H1 (cell line): ENCODE results near the gene LY6G6C. TPM values are rescaled to one million over a fixed set of nuclear protein-coding genes. Genes with fewer than 3 reads are reported as not detected.

Source experiments
- CTCF ChIA-PET: fragments of 300-600 bp; sonication (Branson Sonifier 250); formaldehyde crosslinking; loops from one replicate; lab custom pipeline; 2021; ENCODE audit not compliant: partially characterized antibody; lab: Charles Lee
- POLR2A ChIA-PET: fragments of 300-600 bp; sonication (Branson Sonifier 250); formaldehyde crosslinking; loops from one replicate; lab custom pipeline; 2021; ENCODE audit warnings: inconsistent platforms; ENCODE audit not compliant: partially characterized antibody; lab: Charles Lee
- DNase-seq, 2 experiments: peaks; one replicate each; pipeline versions ENCODE4 v3.0.0 to v3.0.0-alpha.2; 2010 to 2022; ENCODE audit warnings: low spot score in 2 of 2, low read depth in 1 of 2, mixed read lengths in 1 of 2
- FAIRE-seq: peaks from 2 replicates; lab custom pipeline; 2011; peaks lifted over from hg19 to GRCh38; lab: Jason Lieb, UNC
- H2AFZ ChIP-seq: 2 replicates; pipeline ENCODE4 v1.8.1; 2012; ENCODE audit warnings: low read length, inconsistent platforms
- H2AK5ac ChIP-seq: 2 replicates; pipeline ENCODE4 v1.6.1; 2013; ENCODE audit warnings: low read depth, low read length
- H2BK120ac ChIP-seq: replicated peaks from 2 replicates; pipeline ENCODE3; 2013; ENCODE audit warnings: low read depth, low read length, inconsistent platforms
- H2BK12ac ChIP-seq: 2 replicates; pipeline ENCODE4 v1.6.1; 2013; ENCODE audit warnings: low read depth, low read length
- H2BK15ac ChIP-seq: 2 replicates; pipeline ENCODE4 v1.6.1; 2013; ENCODE audit warnings: low read length
- H2BK20ac ChIP-seq: 2 replicates; pipeline ENCODE4 v1.6.1; 2013; ENCODE audit warnings: low read length
- H2BK5ac ChIP-seq: 2 replicates; pipeline ENCODE4 v1.6.1; 2013; ENCODE audit warnings: low read depth, low read length
- H3K14ac ChIP-seq: 2 replicates; pipeline ENCODE4 v1.6.1; 2013; ENCODE audit warnings: inconsistent platforms; ENCODE audit not compliant: insufficient read length
- H3K18ac ChIP-seq: 2 replicates; pipeline ENCODE4 v1.6.1; 2013; ENCODE audit warnings: low read length; ENCODE audit errors: extremely low read depth
- H3K23ac ChIP-seq: 2 replicates; pipeline ENCODE4 v1.6.1; 2013; ENCODE audit warnings: inconsistent platforms; ENCODE audit not compliant: insufficient read length
- H3K23me2 ChIP-seq: 2 replicates; pipeline ENCODE4 v1.6.1; 2013; ENCODE audit warnings: low read depth, low read length
- H3K27ac ChIP-seq: 2 replicates; pipeline ENCODE4 v1.6.1; 2011; ENCODE audit warnings: low read depth, low read length, inconsistent platforms
- H3K27me3 ChIP-seq, 4 experiments: replicated peaks in 1 of 4; 1 replicate in 1 of 4; 2 replicates in 3 of 4; pipeline versions ENCODE4 v1.6.1 to v1.8.1; 2011 to 2013; ENCODE audit warnings: low read length in 3 of 4, mild to moderate bottlenecking in 3 of 4, inconsistent platforms in 2 of 4, mixed read lengths in 2 of 4, moderate library complexity in 1 of 4; ENCODE audit not compliant: control insufficient read depth in 3 of 4, insufficient read depth in 3 of 4; ENCODE audit errors: extremely low read depth in 1 of 4
- H3K36me3 ChIP-seq, 4 experiments: 2 replicates each; pipeline versions ENCODE4 v1.6.1 to v1.8.1; 2011 to 2013; ENCODE audit warnings: mild to moderate bottlenecking in 4 of 4, low read length in 3 of 4, moderate library complexity in 2 of 4, control low read depth in 1 of 4, inconsistent platforms in 1 of 4; ENCODE audit not compliant: insufficient read depth in 4 of 4, control insufficient read depth in 2 of 4
- H3K4ac ChIP-seq: replicated peaks from 2 replicates; pipeline ENCODE3; 2013; ENCODE audit warnings: low read length, low read depth, mixed read lengths, inconsistent platforms; ENCODE audit not compliant: insufficient read length
- H3K4me1 ChIP-seq, 4 experiments: replicated peaks in 1 of 4; 1 replicate in 1 of 4; 2 replicates in 3 of 4; pipeline versions ENCODE4 v1.6.1 to v1.8.1; 2011 to 2013; ENCODE audit warnings: low read length in 3 of 4, inconsistent platforms in 2 of 4, mixed read lengths in 1 of 4; ENCODE audit not compliant: insufficient read depth in 4 of 4, control insufficient read depth in 3 of 4
- H3K4me2 ChIP-seq, 2 experiments: 2 replicates each; pipeline versions ENCODE4 v1.6.1 to v1.8.1; 2011 to 2013; ENCODE audit warnings: low read depth in 2 of 2, low read length in 2 of 2, control low read depth in 1 of 2, inconsistent platforms in 1 of 2, mild to moderate bottlenecking in 1 of 2; ENCODE audit not compliant: insufficient read depth in 1 of 2
- H3K4me3 ChIP-seq, 4 experiments: fragments of 200-600, 300-600 bp in 1 of 4; sonication (generic), shearing (Covaris generic), sonication (Bioruptor Twin) in 1 of 4; 2 replicates each; pipeline versions ENCODE4 v1.5.1 to v1.8.1; 2011 to 2016; ENCODE audit warnings: low read length in 4 of 4, low read depth in 3 of 4, control low read depth in 2 of 4, inconsistent platforms in 2 of 4, mild to moderate bottlenecking in 2 of 4, mixed read lengths in 1 of 4, moderate library complexity in 1 of 4; ENCODE audit not compliant: insufficient read depth in 2 of 4; ENCODE audit errors: extremely low read depth in 1 of 4
- H3K56ac ChIP-seq: replicated peaks from 2 replicates; pipeline ENCODE3; 2013; ENCODE audit warnings: low read depth, mild to moderate bottlenecking, mixed read lengths, low read length, inconsistent platforms; ENCODE audit not compliant: insufficient read length
- H3K79me1 ChIP-seq: 2 replicates; pipeline ENCODE4 v1.6.1; 2013; ENCODE audit warnings: low read depth, low read length, control low read depth
- H3K79me2 ChIP-seq, 2 experiments: 2 replicates each; pipeline versions ENCODE4 v1.6.1 to v1.8.1; 2012 to 2013; ENCODE audit warnings: low read length in 2 of 2, mild to moderate bottlenecking in 2 of 2, inconsistent platforms in 1 of 2; ENCODE audit not compliant: insufficient read depth in 2 of 2, control insufficient read depth in 1 of 2
- H3K9ac ChIP-seq, 4 experiments: replicated peaks in 1 of 4; 1 replicate in 1 of 4; 2 replicates in 3 of 4; pipeline versions ENCODE4 v1.6.1 to v1.8.1; 2011 to 2013; ENCODE audit warnings: low read depth in 3 of 4, low read length in 3 of 4, control low read depth in 2 of 4, mild to moderate bottlenecking in 2 of 4, moderate library complexity in 2 of 4, inconsistent platforms in 1 of 4; ENCODE audit errors: extremely low read depth in 1 of 4
- H3K9me3 ChIP-seq, 2 experiments: 2 replicates each; pipeline versions ENCODE4 v1.6.1 to v1.8.1; 2012 to 2013; ENCODE audit warnings: mild to moderate bottlenecking in 2 of 2, moderate library complexity in 2 of 2, control low read depth in 1 of 2, inconsistent platforms in 1 of 2, low read depth in 1 of 2, low read length in 1 of 2, mixed read lengths in 1 of 2; ENCODE audit not compliant: insufficient read depth in 2 of 2
- H4K20me1 ChIP-seq, 2 experiments: replicated peaks in 1 of 2; 2 replicates each; pipeline versions ENCODE3 to v1.8.1; 2011 to 2013; ENCODE audit warnings: inconsistent platforms in 2 of 2, low read length in 2 of 2, mild to moderate bottlenecking in 1 of 2; ENCODE audit not compliant: insufficient read depth in 2 of 2, control insufficient read depth in 1 of 2
- H4K5ac ChIP-seq: 2 replicates; pipeline ENCODE4 v1.6.1; 2013; ENCODE audit warnings: low read length, low read depth, mixed read lengths, inconsistent platforms; ENCODE audit not compliant: insufficient read length
- H4K8ac ChIP-seq: 2 replicates; pipeline ENCODE4 v1.8.0; 2013; ENCODE audit warnings: mild to moderate bottlenecking, moderate library complexity, low read length, inconsistent platforms; ENCODE audit not compliant: insufficient read depth; ENCODE audit errors: extremely low read depth
- H4K91ac ChIP-seq: replicated peaks from 2 replicates; pipeline ENCODE3; 2013; ENCODE audit warnings: low read length, mixed read lengths, inconsistent platforms; ENCODE audit not compliant: insufficient read length
- HDAC2 ChIP-seq, 2 experiments: fragments of 300-600 bp in 1 of 2; sonication (generic) in 1 of 2; IDR thresholded peaks; 2 replicates each; pipeline ENCODE4 v1.6.1; 2011 to 2012; ENCODE audit warnings: low read depth in 2 of 2, low read length in 2 of 2, mild to moderate bottlenecking in 2 of 2, moderate library complexity in 2 of 2, borderline replicate concordance in 1 of 2, inconsistent platforms in 1 of 2
- SIX5 ChIP-seq: IDR thresholded peaks from 2 replicates; pipeline ENCODE4 v1.6.1; 2011; ENCODE audit warnings: mild to moderate bottlenecking, low read depth, low read length
- SRF ChIP-seq: IDR thresholded peaks from 2 replicates; pipeline ENCODE4 v1.6.1; 2011; ENCODE audit warnings: mild to moderate bottlenecking, low read depth, low read length, moderate library complexity
- ZNF274 ChIP-seq: IDR thresholded peaks from 2 replicates; pipeline ENCODE4 v1.7.0; 2012; ENCODE audit warnings: low read length, borderline replicate concordance; ENCODE audit errors: extremely low read depth
- WGBS, 2 experiments: shearing (Covaris generic) in 1 of 2; methylation state at CpG; one replicate each; pipeline versions ENCODE4 v1.1.6 to v1.1.7; 2013 to 2015; ENCODE audit warnings: low lambda C conversion rate in 2 of 2, mixed read lengths in 2 of 2, inconsistent platforms in 1 of 2, low coverage in 1 of 2, missing lambda C conversion rate in 1 of 2; ENCODE audit not compliant: insufficient replicate concordance in 2 of 2, insufficient coverage in 1 of 2, insufficient read length in 1 of 2; ENCODE audit errors: extremely low coverage in 1 of 2, missing lambda C conversion rate in 1 of 2; 5-methylcytosine and 5-hydroxymethylcytosine counted together
- polyA plus RNA-seq, 7 experiments: library from polyadenylated mRNA; depleted of rRNA in 3 of 7; stranded (reverse) in 5 of 7; unstranded in 2 of 7; fragments of >200 nt in 5 of 7; fragments of 200-250 nt in 2 of 7; gene quantifications; 1 replicate in 5 of 7; 2 replicates in 1 of 7; 4 replicates in 1 of 7; pipeline versions ENCODE4 v1.2.1 to v1.2.3, GENCODE V29; 2011 to 2013; ENCODE audit warnings: missing spikeins in 2 of 7, mixed read lengths in 2 of 7
- total RNA-seq: library from RNA; stranded (reverse); fragmentation: NEBNext Ultra II Directional; extraction: Animal tissue kit (Norgen Biotek cat#: 25700); gene quantifications from 2 replicates; pipeline ENCODE4 v1.2.1, GENCODE V29; 2021

The LY6G6C gene
- total and polyA plus RNA-seq, 2 of the 8 experiments (the other 6 are each of a cell fraction or from before 2014, with no cell fraction given), result 0.23 TPM; not detected in 1

DNA sequence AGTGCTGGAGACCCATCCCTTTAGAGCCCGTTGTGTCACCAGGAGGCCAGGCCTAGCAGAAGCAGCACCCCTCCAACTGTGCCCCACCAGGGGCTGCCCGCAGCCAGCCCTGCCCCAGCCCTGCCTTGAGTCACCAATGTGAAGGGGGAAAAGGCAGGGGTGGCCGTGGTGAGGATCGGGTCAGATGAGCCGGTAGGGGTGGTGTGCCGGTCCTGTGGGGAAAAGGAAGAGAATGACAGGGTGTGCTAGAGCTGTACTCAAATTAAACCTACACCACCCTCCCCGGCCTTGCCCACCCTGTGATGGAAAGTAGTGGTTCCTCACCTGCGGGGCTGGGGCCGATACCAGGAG is 44.0 kb upstream of the LY6G6C start:
- no peak overlapping the region for H3K56ac ChIP-seq
- ChIA-PET POLR2A (interaction anchor here (1.0 to 2.0 kb wide), 19 partner anchors 11 to 132 kb away, joined by 3 to 14 read pairs (median 4); partner anchors contain the start of genes CLIC1, DDAH2, EHMT2 and GPANK1), CTCF (interaction anchor here (0.6 to 2.2 kb wide), 18 partner anchors 9 to 114 kb away, joined by 3 to 23 read pairs (median 4); partner anchors contain the start of genes CLIC1, DDAH2, LSM2 and LY6G5C)
- no peak overlapping the region for H3K4ac ChIP-seq
- H3K36me3 ChIP-seq, result peaks cover 0 to 13% (median 0%) of the 10 kb centered on the region in 4 experiments; a peak in 3 of 8 replicates
- no peak overlapping the region; a peak in 1 of 8 replicates for H3K4me3 ChIP-seq
- H3K4me2 ChIP-seq, result peak overlapping the region; percentile 31 to 77; a peak in 3 of 4 replicates
- H3K9me3 ChIP-seq, result no peaks in the 10 kb centered on the region
- 0 out of 2 replicates have a peak overlapping the region, but pooled peaks have one; percentile 9 for H2BK5ac ChIP-seq
- no peak overlapping the region for H3K14ac ChIP-seq
- no peak overlapping the region for H3K27ac ChIP-seq
- FAIRE-seq (no peak), DNase-seq (no peak)
- H2AK5ac ChIP-seq, result no peak overlapping the region
- H3K23me2 ChIP-seq, result peaks cover 3% of the 10 kb centered on the region; the same call in 1 of the 2 replicates
- H2AFZ ChIP-seq, result no peak overlapping the region
- H4K91ac ChIP-seq, result no peak overlapping the region
- 0 out of 2 replicates have a peak overlapping the region, but pooled peaks have one; percentile 61 for H2BK20ac ChIP-seq
- H3K79me1 ChIP-seq, result no peaks in the 10 kb centered on the region
- H4K20me1 ChIP-seq, result no peaks in the 10 kb centered on the region
- H2BK15ac ChIP-seq, result no peak overlapping the region
- peaks cover 0 to 11% (median under 1%) of the 10 kb centered on the region in 4 experiments; a peak in 4 of 7 replicates for H3K4me1 ChIP-seq
- no peak overlapping the region for H2BK120ac ChIP-seq
- no peaks in the 10 kb centered on the region for H3K27me3 ChIP-seq
- TF ChIP-seq HDAC2 (IDR thresholded peaks at IDR 0.05; ENCODE audit: borderline replicate concordance in 1 of 2, low read depth in 2 of 2, low read length in 2 of 2), result no peak
- no peak for TF ChIP-seq ZNF274
- no peak for TF ChIP-seq SRF
- TF ChIP-seq SIX5, result no peak
- no peak overlapping the region for H2BK12ac ChIP-seq
- no peaks in the 10 kb centered on the region for H3K79me2 ChIP-seq
- H3K9ac ChIP-seq, result no peak overlapping the region
- H3K23ac ChIP-seq, result no peak overlapping the region
- no peak overlapping the region for H4K5ac ChIP-seq
- 93% methylated on average over 4 of the region's 9 CpGs; no CpG with 5 or more reads in 1 of the 2 experiments for WGBS, 2 experiments
- no peak overlapping the region for H3K18ac ChIP-seq
- H4K8ac ChIP-seq, result no peak overlapping the region
